ENCODE data around the gene SRI. TPM values are rescaled to one million over a fixed set of nuclear protein-coding genes. Genes with fewer than 3 reads are reported as not detected.
"Not testable (repeated sequence)": the region's sequence is repeated elsewhere in the genome, so short reads cannot be mapped to it uniquely, and the experiment has no call there.

SRI gene
- total RNA-seq, 1 experiment from 2014 or later, result 92.0 TPM

DNA sequence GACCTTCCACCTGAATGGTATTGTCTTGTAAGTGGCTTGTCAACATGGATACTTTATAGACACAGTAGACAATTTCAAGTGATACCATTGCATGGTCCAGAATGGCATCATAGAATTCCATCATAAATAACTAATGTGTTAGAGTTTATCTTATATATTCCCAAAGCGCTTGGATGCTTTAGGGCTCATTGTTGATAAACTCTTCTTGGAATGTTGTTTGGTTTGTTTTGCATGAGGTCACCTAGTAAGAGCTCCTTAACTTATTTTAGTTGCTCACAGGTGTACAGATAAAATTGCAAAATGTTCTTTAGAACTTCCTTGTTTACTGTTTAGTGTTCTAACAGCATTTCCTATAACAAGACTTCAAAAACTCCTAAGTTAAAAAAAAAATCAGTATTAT lies 36.8 kb downstream of the SRI start:
- DNase-seq (ENCODE audit: low read depth), result no peak

DNA sequence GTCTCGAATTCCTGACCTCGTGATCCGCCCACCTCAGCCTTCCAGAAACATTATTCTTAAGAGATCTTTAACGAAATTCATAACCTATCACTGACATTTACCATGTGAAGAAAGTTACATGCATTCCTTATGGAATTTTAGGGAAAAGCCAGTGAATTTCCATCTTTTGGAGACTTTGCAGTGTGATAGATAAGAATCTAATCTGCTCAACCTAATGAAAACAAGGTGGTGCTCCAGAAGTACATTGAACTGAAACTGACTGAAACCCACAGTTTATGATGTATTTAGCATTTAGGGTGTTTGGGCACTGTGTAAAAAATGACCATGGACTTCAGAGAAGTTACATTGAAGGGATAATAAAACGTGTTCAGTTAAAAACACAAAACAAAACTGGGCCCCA lies 43.6 kb downstream of the SRI start:
- no peak for DNase-seq (ENCODE audit: low read depth)

DNA sequence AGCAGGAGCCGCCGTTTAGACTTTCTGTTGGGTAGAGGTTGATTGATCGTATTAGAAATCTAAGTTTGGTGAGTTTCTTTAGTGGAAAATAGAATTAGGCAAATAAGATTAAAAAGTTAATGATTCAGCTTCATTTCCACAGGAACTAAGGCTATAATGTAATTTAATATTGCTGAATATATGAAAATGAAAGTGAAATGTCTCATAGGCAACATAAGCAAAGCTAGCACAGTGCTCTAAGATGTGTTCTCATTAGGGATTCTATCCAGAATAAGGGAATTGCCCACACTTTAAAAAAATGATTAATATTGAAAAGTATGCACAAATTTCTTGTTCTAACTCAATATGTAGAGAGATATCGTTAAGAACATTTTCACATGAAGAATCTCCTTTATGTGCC lies 47.0 kb downstream of the SRI start:
- no peak for DNase-seq (ENCODE audit: low read depth)

DNA sequence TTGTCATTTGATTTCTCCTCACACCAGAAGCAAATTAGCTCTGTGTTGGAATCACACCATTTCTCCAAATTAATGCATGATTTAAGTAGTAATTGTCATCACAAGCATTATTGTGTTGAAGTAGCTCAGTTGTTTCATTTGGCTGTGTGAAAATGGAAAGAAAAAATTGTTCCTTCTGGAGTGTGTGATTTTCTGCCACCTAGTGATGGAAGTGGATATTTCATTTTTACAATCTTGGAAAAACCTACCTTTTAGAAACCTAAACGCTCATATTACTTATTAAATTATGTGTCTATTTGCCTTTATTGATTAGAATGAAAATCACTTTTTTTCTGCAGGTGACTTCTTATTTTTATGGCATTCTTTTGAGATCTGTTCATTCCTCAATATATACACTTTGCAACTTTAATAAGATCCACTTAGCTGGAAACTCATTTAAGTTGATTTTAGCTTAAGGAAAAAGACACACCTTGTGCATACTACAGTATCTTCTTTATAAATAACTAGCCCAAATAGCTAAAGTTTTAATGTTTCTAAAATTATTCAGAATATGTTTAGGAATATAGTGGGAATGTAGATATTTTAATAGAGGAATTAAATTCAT lies 50.0 kb downstream of the SRI start:
- peak; percentile 16 for DNase-seq (ENCODE audit: low read depth)

DNA sequence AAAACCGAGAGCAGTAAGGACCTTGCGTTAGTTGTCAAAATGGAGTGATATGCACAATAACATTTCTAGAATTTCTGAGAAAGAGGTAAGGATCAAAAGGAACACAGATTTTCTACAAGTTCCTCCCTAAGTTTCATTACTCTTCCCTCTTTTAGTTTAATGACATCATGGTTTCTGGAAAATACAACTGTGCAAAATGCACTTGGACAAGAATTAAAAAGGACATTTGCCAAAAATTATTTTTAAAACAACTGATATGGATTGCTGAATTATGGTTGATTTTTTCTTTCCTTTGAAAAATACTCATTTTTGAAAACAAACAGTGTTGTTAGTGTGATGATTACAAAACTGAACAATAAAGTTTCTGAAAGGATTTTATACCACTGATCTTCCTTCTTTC lies 52.1 kb downstream of the SRI start:
- DNase-seq (ENCODE audit: low read depth), result no peak

DNA sequence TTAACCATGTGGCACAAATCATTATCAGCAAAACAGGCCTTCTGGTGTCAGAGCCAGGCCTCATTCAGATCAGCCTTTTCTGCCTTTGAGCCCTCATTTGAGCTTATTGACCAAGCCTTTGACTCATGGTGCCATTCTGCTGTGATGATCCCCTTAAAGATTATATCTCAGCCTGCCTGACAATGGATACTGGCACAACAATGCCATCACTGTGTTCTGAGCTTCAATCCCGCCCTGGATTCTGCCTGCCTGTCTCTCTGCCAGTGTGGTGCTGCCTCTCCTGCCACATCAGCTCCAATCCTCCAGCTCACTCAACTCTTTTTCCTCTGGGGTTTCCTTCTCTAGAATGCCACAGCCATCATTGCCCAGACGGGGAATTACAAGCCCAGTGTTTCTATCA lies 52.6 kb downstream of the SRI start:
- DNase-seq (ENCODE audit: low read depth), result no peak

DNA sequence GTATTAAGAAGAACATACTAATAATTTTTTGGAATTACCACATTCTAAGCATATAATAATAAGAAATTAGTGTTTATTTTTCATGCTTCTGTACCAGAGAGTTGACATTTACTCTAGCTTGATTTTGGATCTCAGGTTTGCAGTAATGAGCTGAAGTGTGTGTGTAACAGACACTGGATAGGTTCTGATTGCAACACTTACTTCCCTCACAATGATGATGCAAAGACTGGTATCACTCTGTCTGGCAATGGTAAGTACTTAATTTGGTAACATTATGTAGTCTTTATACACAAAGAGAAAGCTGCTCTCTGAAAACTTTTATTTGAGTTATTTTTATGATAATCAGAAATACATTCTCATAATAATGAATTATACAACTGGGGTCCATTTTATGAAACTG lies 54.1 kb downstream of the SRI start:
- DNase-seq (ENCODE audit: low read depth), result no peak

DNA sequence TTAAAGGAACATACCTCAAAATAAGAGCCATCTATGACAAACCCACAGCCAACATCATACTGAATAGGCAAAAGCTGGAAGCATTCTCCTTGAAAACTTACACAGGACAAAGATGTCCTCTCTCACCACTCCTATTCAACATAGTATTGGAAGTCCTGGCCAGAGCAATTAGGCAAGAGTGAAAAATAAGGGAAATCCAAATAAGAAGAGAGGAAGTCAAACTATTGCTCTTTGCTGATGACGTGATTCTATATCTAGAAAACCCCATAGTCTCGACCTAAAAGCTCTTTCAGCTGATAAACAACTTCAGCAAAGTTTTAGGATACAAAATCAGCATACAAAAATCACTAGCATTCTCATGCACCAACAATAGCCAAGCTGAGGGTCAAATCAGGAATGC lies 60.1 kb downstream of the SRI start:
- not testable (repeated sequence) for DNase-seq (ENCODE audit: low read depth)

DNA sequence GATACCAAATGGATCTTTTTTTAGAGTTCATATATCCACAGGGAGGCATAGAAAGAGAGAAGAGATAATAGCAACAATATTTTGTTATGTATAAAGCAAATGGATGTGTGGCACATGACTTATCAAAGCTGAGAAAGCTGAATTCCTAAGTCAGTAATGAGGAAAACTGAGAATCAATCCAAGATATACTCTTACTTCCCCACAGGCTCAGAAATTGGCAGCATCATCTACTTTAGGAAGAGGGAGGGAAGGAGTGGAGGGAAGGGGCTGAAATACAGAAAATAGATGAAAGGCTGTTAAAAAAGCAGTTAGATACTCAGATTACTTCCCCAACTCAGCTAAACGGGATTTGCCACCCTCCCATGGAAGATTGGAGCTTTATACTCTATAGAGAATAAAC lies 63.5 kb downstream of the SRI start:
- no peak for DNase-seq (ENCODE audit: low read depth)

DNA sequence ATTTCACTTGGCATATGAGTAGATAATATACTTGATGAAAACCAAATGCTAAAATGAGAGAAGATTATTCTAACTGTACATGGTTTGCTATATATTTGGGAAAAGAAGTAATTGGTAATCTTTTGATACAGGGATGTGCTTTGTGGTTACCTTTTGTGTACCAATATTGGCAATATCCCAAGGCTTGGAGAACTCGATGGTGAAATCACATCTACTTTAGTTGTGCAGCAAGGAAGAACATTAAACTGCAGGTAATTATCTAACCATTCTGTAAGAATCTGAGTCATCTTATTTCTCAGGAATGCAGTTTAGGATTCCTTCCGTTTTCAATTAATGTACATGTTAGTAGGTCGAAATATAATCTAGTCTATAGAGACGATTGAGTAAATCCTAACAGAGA lies 64.1 kb downstream of the SRI start:
- no peak for DNase-seq (ENCODE audit: low read depth)

Other genes starting within 250 kb of the SRI start
- gene STEAP4, start 86.9 kb upstream of the SRI start, total RNA-seq (2014; rRNA removed; shearing (Covaris generic)), result 0.02 TPM in 1 of 2 replicates, not detected in the other